SU-DHL-6 (cell line): ENCODE data around the gene AMDHD2.
"Not testable (repeated sequence)": the region's sequence is repeated elsewhere in the genome, so short reads cannot be mapped to it uniquely, and the experiment has no call there.

Experiments used
- CTCF ChIP-seq: fragments of 200-600 bp; sonication (generic); IDR thresholded peaks from one replicate; pipeline ENCODE4 v1.5.1; 2017; ENCODE audit warnings: antibody characterized with exemption, mild to moderate bottlenecking, low read length, moderate library complexity; ENCODE audit not compliant: insufficient read depth, poor library complexity, severe bottlenecking
- EZH2phosphoT487 ChIP-seq: fragments of 200-600 bp; sonication (generic), shearing (Covaris generic); conservative IDR thresholded peaks from 2 replicates; pipeline ENCODE4 v1.6.1; 2018; ENCODE audit warnings: mild to moderate bottlenecking, antibody characterized with exemption, low read length, moderate library complexity, mixed read lengths

GRCh38 chr16:2540912-2541311, 20.7 kb downstream of the AMDHD2 start:
- not testable (repeated sequence) for TF ChIP-seq CTCF, EZH2phosphoT487
